Kidney (tissue), 14 donors: ENCODE results near the gene SMAD2. TPM values are rescaled to one million over a fixed set of nuclear protein-coding genes. Genes with fewer than 3 reads are reported as not detected.

Source experiments
- DNase-seq, 5 donors: peaks; one replicate each; pipeline ENCODE4 v3.0.0-alpha.2; 2013 to 2020
- FAIRE-seq: peaks from 2 replicates; lab custom pipeline; 2012; peaks lifted over from hg19 to GRCh38; lab: Jason Lieb, UNC
- H3K27ac ChIP-seq, 2 donors: one replicate each; pipeline ENCODE4 v1.7.0; 2013; ENCODE audit warnings: low read depth in 2 of 2, low read length in 2 of 2, inconsistent platforms in 1 of 2
- H3K27me3 ChIP-seq: one replicate; pipeline ENCODE4 v1.7.1; 2013; ENCODE audit warnings: low read length, inconsistent platforms; ENCODE audit not compliant: control insufficient read depth, insufficient read depth
- H3K36me3 ChIP-seq, 3 donors: one replicate each; pipeline versions ENCODE4 v1.7.0 to v1.7.1; 2013; ENCODE audit warnings: low read length in 3 of 3, control low read depth in 1 of 3, inconsistent platforms in 1 of 3; ENCODE audit not compliant: insufficient read depth in 3 of 3, control insufficient read depth in 2 of 3
- H3K4me1 ChIP-seq, 3 donors: one replicate each; pipeline versions ENCODE4 v1.7.0 to v1.7.1; 2013; ENCODE audit warnings: low read length in 3 of 3, inconsistent platforms in 1 of 3, low read depth in 1 of 3; ENCODE audit not compliant: control insufficient read depth in 2 of 3, insufficient read depth in 2 of 3
- H3K4me3 ChIP-seq, 3 donors: one replicate each; pipeline versions ENCODE4 v1.7.0 to v1.8.1; 2013; ENCODE audit warnings: low read length in 3 of 3, control low read depth in 1 of 3, inconsistent platforms in 1 of 3
- H3K9ac ChIP-seq, 3 donors: one replicate each; pipeline versions ENCODE4 v1.7.0 to v1.7.1; 2013; ENCODE audit warnings: low read length in 3 of 3, control low read depth in 1 of 3, inconsistent platforms in 1 of 3
- H3K9me3 ChIP-seq, 3 donors: one replicate each; pipeline versions ENCODE4 v1.7.0 to v1.7.1; 2013; ENCODE audit warnings: low read length in 3 of 3, control low read depth in 1 of 3, inconsistent platforms in 1 of 3; ENCODE audit not compliant: control insufficient read depth in 2 of 3, insufficient read depth in 1 of 3
- intact Hi-C: fragments of 100-400 bp; cut with DNase I; formaldehyde crosslinking; loops from one replicate; pipeline ENCODE4 v1.11.1; 2022
- polyA plus RNA-seq: library from polyadenylated mRNA; stranded (reverse); fragments of 350-450 nt; fragmentation: Illumina TruSeq; extraction: RNeasy Lipid Tissue Mini Kit (QIAGEN cat#74804); gene quantifications from one replicate; pipeline ENCODE4 v1.2.3, GENCODE V29; 2014; ENCODE audit warnings: low read depth, low replicate concordance; ENCODE audit not compliant: insufficient read depth
- total RNA-seq: library from RNA; stranded (reverse); fragmentation: NEBNext Ultra II Directional; extraction: Animal tissue kit (Norgen Biotek cat#: 25700); gene quantifications from one replicate; pipeline ENCODE4 v1.2.1, GENCODE V29; 2021
- TF ChIP-seq, protein P1 (sequence below): IDR thresholded peaks from 3 replicates; pipeline ENCODE4 v1.5.1; 2012; ENCODE audit warnings: mild to moderate bottlenecking, moderate library complexity, borderline replicate concordance; ENCODE audit not compliant: insufficient read depth; ENCODE audit errors: extremely low read depth
- donor health status: control.
- donor health status: control.
- donor health status: control.
- donor health status: control.
- donor health status: control.
- donor health status: DM: yes; HTN: yes; CAD: no.
- donor health status: Normal renal cell carcinoma (clear cell type).

The SMAD2 gene
- total and polyA plus RNA-seq, 2 donors from 2014 or later: 29.9 to 147 TPM

DNA sequence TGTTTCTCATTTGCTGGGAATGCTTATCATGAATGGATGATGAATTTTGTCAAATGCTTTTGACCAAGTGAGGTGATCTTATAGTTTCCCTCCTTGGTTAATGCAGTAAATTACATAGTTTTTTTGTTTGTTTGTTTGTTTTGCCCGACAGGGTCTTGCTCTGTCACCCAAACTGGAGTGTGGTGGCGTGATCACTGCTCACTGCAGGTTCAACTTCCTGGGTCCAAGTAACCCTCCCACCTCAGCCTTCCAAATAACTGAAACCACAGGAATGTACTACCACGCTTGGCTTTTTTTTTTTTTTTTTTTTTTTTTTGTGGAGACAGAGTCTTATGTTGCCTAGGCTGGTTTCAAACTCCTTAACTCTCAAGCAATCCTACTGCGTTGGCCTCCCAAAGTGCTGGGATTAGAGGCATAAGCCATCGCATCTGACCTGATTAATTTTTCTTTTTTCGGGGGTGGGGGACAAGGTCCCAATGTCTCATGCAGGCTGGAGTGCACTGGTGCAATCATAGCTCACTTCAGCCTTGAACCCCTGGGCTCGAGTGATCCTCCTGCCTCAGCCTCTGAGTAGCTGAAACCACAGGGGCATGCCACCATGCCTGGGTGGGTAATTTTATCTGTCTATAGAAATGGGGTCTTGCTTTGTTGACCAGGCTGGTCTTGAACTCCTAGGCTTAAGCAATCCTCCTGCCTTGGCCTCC is 48.6 kb downstream of the SMAD2 start:
- DNase-seq (no peak), FAIRE-seq (no peak)
- H3K27me3 ChIP-seq: no peaks in the 10 kb centered on the region
- TF ChIP-seq, protein P1, sequence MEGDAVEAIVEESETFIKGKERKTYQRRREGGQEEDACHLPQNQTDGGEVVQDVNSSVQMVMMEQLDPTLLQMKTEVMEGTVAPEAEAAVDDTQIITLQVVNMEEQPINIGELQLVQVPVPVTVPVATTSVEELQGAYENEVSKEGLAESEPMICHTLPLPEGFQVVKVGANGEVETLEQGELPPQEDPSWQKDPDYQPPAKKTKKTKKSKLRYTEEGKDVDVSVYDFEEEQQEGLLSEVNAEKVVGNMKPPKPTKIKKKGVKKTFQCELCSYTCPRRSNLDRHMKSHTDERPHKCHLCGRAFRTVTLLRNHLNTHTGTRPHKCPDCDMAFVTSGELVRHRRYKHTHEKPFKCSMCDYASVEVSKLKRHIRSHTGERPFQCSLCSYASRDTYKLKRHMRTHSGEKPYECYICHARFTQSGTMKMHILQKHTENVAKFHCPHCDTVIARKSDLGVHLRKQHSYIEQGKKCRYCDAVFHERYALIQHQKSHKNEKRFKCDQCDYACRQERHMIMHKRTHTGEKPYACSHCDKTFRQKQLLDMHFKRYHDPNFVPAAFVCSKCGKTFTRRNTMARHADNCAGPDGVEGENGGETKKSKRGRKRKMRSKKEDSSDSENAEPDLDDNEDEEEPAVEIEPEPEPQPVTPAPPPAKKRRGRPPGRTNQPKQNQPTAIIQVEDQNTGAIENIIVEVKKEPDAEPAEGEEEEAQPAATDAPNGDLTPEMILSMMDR: no peak
- H3K27ac ChIP-seq: no peak overlapping the region
- intact Hi-C loops: no loop called here
- peaks cover 0 to 2% (median 0%) of the 10 kb centered on the region in 3 donors for H3K36me3 ChIP-seq
- no peaks in the 10 kb centered on the region for H3K9me3 ChIP-seq
- H3K4me3 ChIP-seq: no peak overlapping the region
- H3K4me1 ChIP-seq: no peaks in the 10 kb centered on the region
- H3K9ac ChIP-seq: no peak overlapping the region

DNA sequence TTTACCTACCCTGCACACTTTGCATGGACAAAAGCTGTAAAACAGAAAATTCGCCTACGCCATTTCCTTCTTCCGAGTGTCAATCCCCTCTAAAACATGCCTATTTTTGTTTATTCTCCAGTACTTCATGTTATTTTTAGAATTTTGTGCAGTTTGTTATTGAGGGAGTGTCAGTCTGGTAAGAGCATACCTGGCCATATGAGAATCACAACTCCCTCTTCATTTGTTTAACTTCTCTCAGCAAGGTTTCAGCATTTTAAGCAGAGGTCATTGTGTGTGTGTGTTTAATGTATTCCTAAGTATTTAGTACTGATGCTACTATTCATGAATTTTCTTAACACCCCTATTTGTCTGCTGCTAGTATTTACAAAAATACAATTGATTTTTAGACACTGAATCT is 49.4 kb downstream of the SMAD2 start:
- no peaks in the 10 kb centered on the region for H3K27me3 ChIP-seq
- no peaks in the 10 kb centered on the region for H3K9me3 ChIP-seq
- no peaks in the 10 kb centered on the region for H3K4me1 ChIP-seq
- peaks cover 0 to 2% (median 0%) of the 10 kb centered on the region in 3 donors for H3K36me3 ChIP-seq
- TF ChIP-seq, protein P1: no peak
- intact Hi-C loops: no loop called here
- no peak overlapping the region for H3K9ac ChIP-seq
- DNase-seq (no peak), FAIRE-seq (no peak)
- H3K4me3 ChIP-seq: no peak overlapping the region
- no peak overlapping the region for H3K27ac ChIP-seq

DNA sequence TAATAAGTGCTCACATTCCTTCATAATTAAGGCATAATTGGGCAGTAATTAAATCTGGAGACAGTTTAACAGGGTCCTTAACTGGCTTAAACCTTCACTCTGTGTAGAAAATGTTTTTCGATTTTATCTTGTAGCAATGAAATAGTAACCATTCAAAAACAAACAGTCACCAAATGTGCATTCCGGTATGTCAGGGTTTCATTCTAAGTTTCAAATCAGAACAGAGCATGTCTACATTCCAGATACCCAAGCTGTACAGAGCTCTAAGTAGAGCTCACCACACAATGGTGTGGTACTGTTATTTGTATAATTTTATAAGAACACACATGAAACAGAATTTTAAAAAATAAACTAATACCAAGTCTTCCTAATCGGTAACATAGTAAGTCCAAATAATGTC is 52.6 kb downstream of the SMAD2 start:
- Histone ChIP-seq H3K4me1 (no peaks in the 10 kb centered on the region), H3K36me3 (peaks cover 0 to 2% (median 0%) of the 10 kb centered on the region in 3 donors), H3K4me3 (no peak overlapping the region), H3K9ac (no peak overlapping the region), H3K27ac (no peak overlapping the region), H3K27me3 (no peaks in the 10 kb centered on the region), H3K9me3 (no peaks in the 10 kb centered on the region)
- intact Hi-C loops: no loop called here
- TF ChIP-seq, protein P1: no peak
- FAIRE-seq (no peak), DNase-seq (no peak)
